H1 (cell line): ENCODE results near the gene UGT1A8. TPM values are rescaled to one million over a fixed set of nuclear protein-coding genes. Genes with fewer than 3 reads are reported as not detected.
A peak's percentile ranks its signal among the peaks of the same experiment; 100 is the strongest.

Experiments used
- CTCF ChIA-PET: fragments of 300-600 bp; sonication (Branson Sonifier 250); formaldehyde crosslinking; loops from one replicate; lab custom pipeline; 2021; ENCODE audit not compliant: partially characterized antibody; lab: Charles Lee
- POLR2A ChIA-PET: fragments of 300-600 bp; sonication (Branson Sonifier 250); formaldehyde crosslinking; loops from one replicate; lab custom pipeline; 2021; ENCODE audit warnings: inconsistent platforms; ENCODE audit not compliant: partially characterized antibody; lab: Charles Lee
- DNase-seq, 2 experiments: peaks; one replicate each; pipeline versions ENCODE4 v3.0.0 to v3.0.0-alpha.2; 2010 to 2022; ENCODE audit warnings: low spot score in 2 of 2, low read depth in 1 of 2, mixed read lengths in 1 of 2
- FAIRE-seq: peaks from 2 replicates; lab custom pipeline; 2011; peaks lifted over from hg19 to GRCh38; lab: Jason Lieb, UNC
- H2AFZ ChIP-seq: 2 replicates; pipeline ENCODE4 v1.8.1; 2012; ENCODE audit warnings: low read length, inconsistent platforms
- H2AK5ac ChIP-seq: 2 replicates; pipeline ENCODE4 v1.6.1; 2013; ENCODE audit warnings: low read depth, low read length
- H2BK120ac ChIP-seq: replicated peaks from 2 replicates; pipeline ENCODE3; 2013; ENCODE audit warnings: low read depth, low read length, inconsistent platforms
- H2BK12ac ChIP-seq: 2 replicates; pipeline ENCODE4 v1.6.1; 2013; ENCODE audit warnings: low read depth, low read length
- H2BK15ac ChIP-seq: 2 replicates; pipeline ENCODE4 v1.6.1; 2013; ENCODE audit warnings: low read length
- H2BK20ac ChIP-seq: 2 replicates; pipeline ENCODE4 v1.6.1; 2013; ENCODE audit warnings: low read length
- H2BK5ac ChIP-seq: 2 replicates; pipeline ENCODE4 v1.6.1; 2013; ENCODE audit warnings: low read depth, low read length
- H3K14ac ChIP-seq: 2 replicates; pipeline ENCODE4 v1.6.1; 2013; ENCODE audit warnings: inconsistent platforms; ENCODE audit not compliant: insufficient read length
- H3K18ac ChIP-seq: 2 replicates; pipeline ENCODE4 v1.6.1; 2013; ENCODE audit warnings: low read length; ENCODE audit errors: extremely low read depth
- H3K23ac ChIP-seq: 2 replicates; pipeline ENCODE4 v1.6.1; 2013; ENCODE audit warnings: inconsistent platforms; ENCODE audit not compliant: insufficient read length
- H3K23me2 ChIP-seq: 2 replicates; pipeline ENCODE4 v1.6.1; 2013; ENCODE audit warnings: low read depth, low read length
- H3K27ac ChIP-seq: 2 replicates; pipeline ENCODE4 v1.6.1; 2011; ENCODE audit warnings: low read depth, low read length, inconsistent platforms
- H3K27me3 ChIP-seq, 4 experiments: replicated peaks in 1 of 4; 1 replicate in 1 of 4; 2 replicates in 3 of 4; pipeline versions ENCODE4 v1.6.1 to v1.8.1; 2011 to 2013; ENCODE audit warnings: low read length in 3 of 4, mild to moderate bottlenecking in 3 of 4, inconsistent platforms in 2 of 4, mixed read lengths in 2 of 4, moderate library complexity in 1 of 4; ENCODE audit not compliant: control insufficient read depth in 3 of 4, insufficient read depth in 3 of 4; ENCODE audit errors: extremely low read depth in 1 of 4
- H3K36me3 ChIP-seq, 4 experiments: 2 replicates each; pipeline versions ENCODE4 v1.6.1 to v1.8.1; 2011 to 2013; ENCODE audit warnings: mild to moderate bottlenecking in 4 of 4, low read length in 3 of 4, moderate library complexity in 2 of 4, control low read depth in 1 of 4, inconsistent platforms in 1 of 4; ENCODE audit not compliant: insufficient read depth in 4 of 4, control insufficient read depth in 2 of 4
- H3K4ac ChIP-seq: replicated peaks from 2 replicates; pipeline ENCODE3; 2013; ENCODE audit warnings: low read length, low read depth, mixed read lengths, inconsistent platforms; ENCODE audit not compliant: insufficient read length
- H3K4me1 ChIP-seq, 4 experiments: replicated peaks in 1 of 4; 1 replicate in 1 of 4; 2 replicates in 3 of 4; pipeline versions ENCODE4 v1.6.1 to v1.8.1; 2011 to 2013; ENCODE audit warnings: low read length in 3 of 4, inconsistent platforms in 2 of 4, mixed read lengths in 1 of 4; ENCODE audit not compliant: insufficient read depth in 4 of 4, control insufficient read depth in 3 of 4
- H3K4me2 ChIP-seq, 2 experiments: 2 replicates each; pipeline versions ENCODE4 v1.6.1 to v1.8.1; 2011 to 2013; ENCODE audit warnings: low read depth in 2 of 2, low read length in 2 of 2, control low read depth in 1 of 2, inconsistent platforms in 1 of 2, mild to moderate bottlenecking in 1 of 2; ENCODE audit not compliant: insufficient read depth in 1 of 2
- H3K4me3 ChIP-seq, 4 experiments: fragments of 200-600, 300-600 bp in 1 of 4; sonication (generic), shearing (Covaris generic), sonication (Bioruptor Twin) in 1 of 4; 2 replicates each; pipeline versions ENCODE4 v1.5.1 to v1.8.1; 2011 to 2016; ENCODE audit warnings: low read length in 4 of 4, low read depth in 3 of 4, control low read depth in 2 of 4, inconsistent platforms in 2 of 4, mild to moderate bottlenecking in 2 of 4, mixed read lengths in 1 of 4, moderate library complexity in 1 of 4; ENCODE audit not compliant: insufficient read depth in 2 of 4; ENCODE audit errors: extremely low read depth in 1 of 4
- H3K56ac ChIP-seq: replicated peaks from 2 replicates; pipeline ENCODE3; 2013; ENCODE audit warnings: low read depth, mild to moderate bottlenecking, mixed read lengths, low read length, inconsistent platforms; ENCODE audit not compliant: insufficient read length
- H3K79me1 ChIP-seq: 2 replicates; pipeline ENCODE4 v1.6.1; 2013; ENCODE audit warnings: low read depth, low read length, control low read depth
- H3K79me2 ChIP-seq, 2 experiments: 2 replicates each; pipeline versions ENCODE4 v1.6.1 to v1.8.1; 2012 to 2013; ENCODE audit warnings: low read length in 2 of 2, mild to moderate bottlenecking in 2 of 2, inconsistent platforms in 1 of 2; ENCODE audit not compliant: insufficient read depth in 2 of 2, control insufficient read depth in 1 of 2
- H3K9ac ChIP-seq, 4 experiments: replicated peaks in 1 of 4; 1 replicate in 1 of 4; 2 replicates in 3 of 4; pipeline versions ENCODE4 v1.6.1 to v1.8.1; 2011 to 2013; ENCODE audit warnings: low read depth in 3 of 4, low read length in 3 of 4, control low read depth in 2 of 4, mild to moderate bottlenecking in 2 of 4, moderate library complexity in 2 of 4, inconsistent platforms in 1 of 4; ENCODE audit errors: extremely low read depth in 1 of 4
- H3K9me3 ChIP-seq, 2 experiments: 2 replicates each; pipeline versions ENCODE4 v1.6.1 to v1.8.1; 2012 to 2013; ENCODE audit warnings: mild to moderate bottlenecking in 2 of 2, moderate library complexity in 2 of 2, control low read depth in 1 of 2, inconsistent platforms in 1 of 2, low read depth in 1 of 2, low read length in 1 of 2, mixed read lengths in 1 of 2; ENCODE audit not compliant: insufficient read depth in 2 of 2
- H4K20me1 ChIP-seq, 2 experiments: replicated peaks in 1 of 2; 2 replicates each; pipeline versions ENCODE3 to v1.8.1; 2011 to 2013; ENCODE audit warnings: inconsistent platforms in 2 of 2, low read length in 2 of 2, mild to moderate bottlenecking in 1 of 2; ENCODE audit not compliant: insufficient read depth in 2 of 2, control insufficient read depth in 1 of 2
- H4K5ac ChIP-seq: 2 replicates; pipeline ENCODE4 v1.6.1; 2013; ENCODE audit warnings: low read length, low read depth, mixed read lengths, inconsistent platforms; ENCODE audit not compliant: insufficient read length
- H4K8ac ChIP-seq: 2 replicates; pipeline ENCODE4 v1.8.0; 2013; ENCODE audit warnings: mild to moderate bottlenecking, moderate library complexity, low read length, inconsistent platforms; ENCODE audit not compliant: insufficient read depth; ENCODE audit errors: extremely low read depth
- H4K91ac ChIP-seq: replicated peaks from 2 replicates; pipeline ENCODE3; 2013; ENCODE audit warnings: low read length, mixed read lengths, inconsistent platforms; ENCODE audit not compliant: insufficient read length
- SUZ12 ChIP-seq: fragments of 200-600 bp; sonication (generic); IDR thresholded peaks from 2 replicates; pipeline ENCODE4 v1.6.1; 2012; ENCODE audit warnings: mild to moderate bottlenecking, inconsistent platforms, low read length, moderate library complexity, mixed read lengths
- WGBS, 2 experiments: shearing (Covaris generic) in 1 of 2; methylation state at CpG; one replicate each; pipeline versions ENCODE4 v1.1.6 to v1.1.7; 2013 to 2015; ENCODE audit warnings: low lambda C conversion rate in 2 of 2, mixed read lengths in 2 of 2, inconsistent platforms in 1 of 2, low coverage in 1 of 2, missing lambda C conversion rate in 1 of 2; ENCODE audit not compliant: insufficient replicate concordance in 2 of 2, insufficient coverage in 1 of 2, insufficient read length in 1 of 2; ENCODE audit errors: extremely low coverage in 1 of 2, missing lambda C conversion rate in 1 of 2; 5-methylcytosine and 5-hydroxymethylcytosine counted together
- polyA plus RNA-seq, 7 experiments: library from polyadenylated mRNA; depleted of rRNA in 3 of 7; stranded (reverse) in 5 of 7; unstranded in 2 of 7; fragments of >200 nt in 5 of 7; fragments of 200-250 nt in 2 of 7; gene quantifications; 1 replicate in 5 of 7; 2 replicates in 1 of 7; 4 replicates in 1 of 7; pipeline versions ENCODE4 v1.2.1 to v1.2.3, GENCODE V29; 2011 to 2013; ENCODE audit warnings: missing spikeins in 2 of 7, mixed read lengths in 2 of 7
- total RNA-seq: library from RNA; stranded (reverse); fragmentation: NEBNext Ultra II Directional; extraction: Animal tissue kit (Norgen Biotek cat#: 25700); gene quantifications from 2 replicates; pipeline ENCODE4 v1.2.1, GENCODE V29; 2021

UGT1A8 gene
- total and polyA plus RNA-seq, 2 of the 8 experiments (the other 6 are each of a cell fraction or from before 2014, with no cell fraction given): not detected

GRCh38 chr2:233611284-233611683 lies 6.1 kb upstream of the UGT1A8 start:
- POLR2A ChIA-PET: no interaction called here

More at GRCh38 chr2:233611284-233611683, 6.1 kb upstream of the UGT1A8 start:
- Histone ChIP-seq H3K27ac (no peak overlapping the region), H3K18ac (no peak overlapping the region), H3K4me2 (no peak overlapping the region), H2BK5ac (no peak overlapping the region), H2BK20ac (no peak overlapping the region), H3K23me2 (no peaks in the 10 kb centered on the region), H4K91ac (no peak overlapping the region), H4K8ac (no peak overlapping the region), H3K4me3 (no peak overlapping the region), H3K36me3 (no peaks in the 10 kb centered on the region), H3K79me1 (no peaks in the 10 kb centered on the region), H4K5ac (no peak overlapping the region), H2BK15ac (no peak overlapping the region), H4K20me1 (no peaks in the 10 kb centered on the region), H3K4me1 (no peaks in the 10 kb centered on the region), H3K27me3 (no peaks in the 10 kb centered on the region), H2BK12ac (no peak overlapping the region), H3K9ac (no peak overlapping the region), H3K4ac (no peak overlapping the region), H2BK120ac (no peak overlapping the region), H3K56ac (no peak overlapping the region), H3K79me2 (no peaks in the 10 kb centered on the region), H2AK5ac (no peak overlapping the region), H3K9me3 (no peaks in the 10 kb centered on the region), H3K14ac (no peak overlapping the region), H3K23ac (no peak overlapping the region), H2AFZ (no peak overlapping the region)
- WGBS, 2 experiments: 82% methylated on average over 4 of the region's 4 CpGs; no CpG with 5 or more reads in 1 of the 2 experiments
- FAIRE-seq: peak; percentile 55
- no peak for TF ChIP-seq SUZ12
- DNase-seq: no peak
- CTCF ChIA-PET: no interaction called here
